ENCODE results near the gene NFAT5.
A peak's percentile ranks its signal among the peaks of the same experiment; 100 is the strongest.
"Not testable (repeated sequence)": the region's sequence is repeated elsewhere in the genome, so short reads cannot be mapped to it uniquely, and the experiment has no call there.

NFAT5 gene

GRCh38 chr16:69595127-69596036 is 29.6 kb downstream of the NFAT5 start:
- no peak for DNase-seq

DNA sequence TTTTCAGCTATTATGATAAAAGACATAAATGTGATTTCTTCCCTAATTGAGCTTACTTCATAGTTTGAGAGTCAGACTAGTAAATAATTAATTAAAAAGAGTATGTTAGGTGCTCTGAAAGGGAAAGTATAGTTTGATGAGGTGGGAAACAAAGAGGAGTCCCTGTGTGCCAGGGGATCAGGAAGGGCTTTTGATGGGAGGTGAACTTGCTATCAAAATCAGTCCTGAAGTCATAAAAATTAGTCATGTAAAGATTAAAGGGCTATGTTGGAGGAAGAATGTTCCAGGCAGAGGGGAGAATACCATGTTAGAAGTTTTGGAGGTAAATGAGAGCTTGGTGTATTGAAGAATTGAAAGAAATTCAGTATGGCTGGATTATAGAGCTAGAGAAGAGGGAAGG is 31.0 kb downstream of the NFAT5 start:
- no peak for DNase-seq

DNA sequence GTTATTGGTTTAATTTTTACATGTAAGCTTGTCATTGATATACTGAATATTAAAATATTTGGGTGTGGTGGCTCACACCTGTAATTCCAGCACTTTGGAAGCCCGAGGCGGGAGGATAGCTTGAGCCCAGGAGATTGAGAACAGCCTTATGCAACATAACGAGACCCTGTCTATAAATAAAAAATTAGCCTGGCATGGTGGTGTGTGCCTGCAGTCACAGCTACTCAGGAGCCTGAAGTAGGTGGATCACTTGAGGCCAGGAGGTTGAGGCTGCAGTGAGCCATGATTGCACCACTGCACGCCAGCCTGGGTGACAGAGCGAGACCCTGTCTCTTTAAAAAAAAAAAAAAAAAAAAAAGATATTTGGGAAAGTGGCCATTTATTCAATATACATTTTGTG is 32.3 kb downstream of the NFAT5 start:
- DNase-seq = no peak

GRCh38 chr16:69599731-69600130 is 34.0 kb downstream of the NFAT5 start:
- DNase-seq = no peak

- peak in 2 of 3 donors; percentile 44 to 46 for DNase-seq
Observed at GRCh38 chr16:69600202-69600601, 34.4 kb downstream of the NFAT5 start.

- DNase-seq = no peak
Observed at GRCh38 chr16:69601250-69601649, 35.5 kb downstream of the NFAT5 start.

GRCh38 chr16:69606985-69607384 is 41.2 kb downstream of the NFAT5 start:
- DNase-seq = no peak

DNA sequence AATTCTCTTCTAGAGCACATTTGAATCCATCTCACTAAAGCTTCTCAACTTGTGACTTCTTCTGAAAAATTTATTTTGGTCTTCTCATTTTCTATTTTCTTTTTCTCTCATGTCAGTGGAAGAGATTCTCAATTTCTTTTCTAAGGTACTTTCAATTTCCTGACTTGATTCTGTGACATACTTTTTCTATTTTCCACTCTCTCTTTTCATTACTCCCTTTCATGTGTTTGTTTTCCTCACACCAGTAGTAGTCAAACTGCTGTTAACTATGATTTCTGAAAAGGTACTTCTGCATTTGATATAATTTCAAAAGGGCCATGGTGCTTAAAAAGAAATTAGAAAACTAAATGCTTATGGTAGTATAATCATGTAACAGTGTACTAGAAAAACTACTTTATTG is 41.9 kb downstream of the NFAT5 start:
- no peak for DNase-seq

DNA sequence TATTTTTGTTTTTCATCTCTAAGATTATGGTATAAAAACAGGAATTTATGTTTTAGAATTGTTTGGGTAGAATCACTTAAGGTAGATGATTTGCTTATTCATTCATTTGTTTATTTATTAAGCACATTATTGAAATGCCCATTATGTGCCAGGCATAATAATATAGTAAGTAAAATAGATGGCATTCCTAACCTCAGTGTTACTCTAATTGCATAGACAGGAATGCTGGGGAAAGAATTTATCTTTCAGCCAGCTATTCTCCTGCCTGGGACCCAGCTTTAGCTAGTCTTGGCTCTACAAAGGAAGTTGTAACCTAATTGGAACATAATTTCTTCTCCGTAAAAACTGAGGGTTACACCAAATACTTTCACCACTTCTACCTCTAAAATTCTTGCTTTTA is 44.6 kb downstream of the NFAT5 start:
- DNase-seq = no peak

GRCh38 chr16:69611103-69611640 is 45.4 kb downstream of the NFAT5 start:
- no peak for DNase-seq

- peak in 2 of 3 donors; percentile 10 to 29 for DNase-seq
Observed at GRCh38 chr16:69613378-69614154, 47.8 kb downstream of the NFAT5 start.

DNA sequence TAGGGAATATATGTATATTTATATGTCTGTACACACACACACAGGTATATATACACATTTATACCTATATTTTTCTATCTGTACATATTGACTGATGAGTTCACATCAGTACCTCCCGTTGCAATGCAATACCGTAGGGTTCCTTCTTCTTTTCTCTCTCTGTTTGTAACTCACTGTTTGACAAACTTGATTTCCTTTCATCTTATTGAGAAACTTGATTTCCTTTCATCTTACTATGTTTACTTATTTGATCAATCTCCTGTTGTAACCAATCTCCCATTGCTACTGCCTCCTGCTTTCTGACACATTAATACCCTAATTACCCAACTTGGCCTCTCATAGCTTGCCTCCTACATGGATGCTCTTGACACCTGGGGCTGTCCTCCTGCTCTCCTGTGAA is 49.8 kb downstream of the NFAT5 start:
- no peak for DNase-seq

GRCh38 chr16:69616082-69616481 is 50.3 kb downstream of the NFAT5 start:
- no peak for DNase-seq

- no peak for DNase-seq
Observed at GRCh38 chr16:69618307-69618706, 52.5 kb downstream of the NFAT5 start.

GRCh38 chr16:69618721-69619120 is 53.0 kb downstream of the NFAT5 start:
- DNase-seq = no peak

- DNase-seq = no peak
Observed at GRCh38 chr16:69619514-69619913, 53.7 kb downstream of the NFAT5 start.

DNA sequence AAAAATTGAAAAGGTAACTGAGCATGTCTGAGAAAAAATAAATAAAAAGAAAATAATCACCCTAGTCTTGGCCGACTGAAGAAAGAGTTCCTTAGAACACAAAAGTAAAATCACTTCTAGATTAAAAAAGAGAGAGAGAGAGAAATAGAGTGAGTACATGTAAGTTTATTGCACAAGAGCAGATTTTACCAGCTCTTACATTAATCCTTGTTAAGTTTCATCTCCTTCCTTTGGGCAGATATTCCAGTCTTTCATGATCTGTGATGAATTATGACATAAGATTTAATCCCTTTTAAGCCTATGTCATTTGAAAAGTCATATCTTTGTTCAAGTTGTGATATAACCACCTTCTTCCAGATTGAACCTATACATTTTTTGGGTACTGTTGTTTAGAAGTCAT is 54.8 kb downstream of the NFAT5 start:
- DNase-seq = peak; percentile 21 to 63 (median 50)

DNA sequence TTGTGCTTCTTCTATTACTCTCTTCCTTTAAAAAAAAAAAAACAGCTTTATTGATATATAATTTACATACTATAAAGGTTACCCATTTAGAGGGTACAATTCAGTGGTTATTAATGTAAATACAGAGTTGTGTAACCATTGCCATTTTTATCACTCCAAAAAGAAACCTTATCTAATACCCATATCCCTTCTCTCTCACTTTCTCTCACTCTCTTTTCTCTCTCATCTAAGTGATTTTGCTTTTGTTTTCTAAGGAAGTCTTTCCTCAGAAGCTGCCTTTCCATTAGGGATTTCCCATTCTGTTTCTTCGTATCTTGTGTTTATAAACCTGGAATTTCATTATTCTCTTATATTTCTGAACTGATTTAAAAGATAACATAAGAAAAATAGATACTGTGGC is 55.5 kb downstream of the NFAT5 start:
- DNase-seq = no peak

DNA sequence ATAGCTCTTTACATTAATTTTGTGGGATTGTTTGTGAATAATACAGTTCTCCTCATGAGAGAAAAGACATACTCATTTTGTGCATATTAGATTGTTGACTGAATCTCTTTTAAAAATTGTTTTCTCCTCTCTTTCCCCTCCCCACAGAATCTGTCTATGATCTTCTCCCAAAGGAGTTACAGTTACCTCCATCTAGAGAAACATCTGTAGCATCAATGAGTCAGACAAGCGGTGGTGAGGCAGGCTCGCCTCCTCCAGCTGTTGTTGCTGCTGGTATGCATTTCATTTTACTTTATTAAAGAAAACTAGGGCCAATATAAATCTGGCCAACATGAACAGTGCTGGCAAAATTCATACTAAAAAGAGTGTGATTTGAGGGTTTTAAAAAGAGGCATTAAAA is 60.5 kb downstream of the NFAT5 start:
- no peak for DNase-seq

- DNase-seq = no peak
Observed at GRCh38 chr16:69632828-69633227, 67.1 kb downstream of the NFAT5 start.

- DNase-seq = no peak
Observed at GRCh38 chr16:69633375-69633774, 67.6 kb downstream of the NFAT5 start.

DNA sequence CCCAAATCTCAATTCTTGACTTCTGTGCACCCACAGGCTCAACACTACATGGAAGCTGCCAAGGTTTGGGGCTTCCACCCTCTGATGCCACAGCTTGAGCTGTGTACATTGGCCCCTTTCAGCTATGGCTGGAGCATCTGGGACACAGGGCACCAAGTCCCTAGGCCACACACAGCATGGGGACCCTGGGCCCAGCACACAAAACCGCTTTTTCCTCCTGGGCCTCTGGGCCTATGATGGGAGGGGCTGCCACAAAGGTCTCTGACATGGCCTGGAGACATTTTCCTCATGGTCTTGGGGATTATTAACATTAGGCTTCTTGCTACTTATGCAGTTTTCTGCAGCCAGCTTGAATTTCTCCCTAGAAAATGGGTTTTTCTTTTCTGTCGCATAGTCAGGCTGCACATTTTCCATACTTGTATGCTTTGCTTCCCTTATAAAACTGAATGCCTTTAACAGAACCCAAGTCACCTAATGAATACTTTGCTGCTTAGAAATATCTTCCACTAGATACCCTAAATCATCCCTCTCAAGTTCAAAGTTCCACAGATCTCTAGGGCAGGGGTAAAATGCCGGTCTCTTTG is 70.9 kb downstream of the NFAT5 start:
- DNase-seq = not testable (repeated sequence)

DNA sequence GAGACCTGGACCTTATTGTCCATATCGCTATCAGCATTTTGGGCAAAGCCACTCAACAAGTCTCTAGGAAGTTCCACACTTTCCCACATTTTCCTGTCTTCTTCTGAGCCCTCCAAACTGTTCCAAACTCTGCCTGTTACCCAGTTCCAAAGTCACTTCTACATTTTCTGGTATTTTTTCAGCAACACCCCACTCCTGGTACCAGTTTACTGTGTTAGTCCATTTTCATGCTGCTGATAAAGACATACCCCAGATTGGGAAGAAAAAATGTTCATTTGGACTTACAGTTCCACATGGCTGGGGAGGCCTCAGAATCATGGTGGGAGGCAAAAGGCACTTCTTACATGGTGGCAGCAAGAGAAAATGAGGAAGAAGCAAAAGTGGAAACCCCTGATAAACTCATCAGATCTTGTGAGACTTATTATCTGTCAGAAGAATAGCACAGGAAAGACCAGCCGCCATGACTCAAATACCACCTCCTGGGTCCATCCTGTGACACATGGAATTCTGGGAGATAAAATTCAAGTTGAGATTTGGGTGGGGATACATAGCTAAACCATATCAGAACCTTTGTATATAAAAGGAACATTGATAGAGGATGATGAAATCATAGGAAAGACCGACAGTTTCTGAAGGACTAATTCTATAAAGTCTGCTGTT is 71.6 kb downstream of the NFAT5 start:
- peak; percentile 63 to 67 (median 64) for DNase-seq

Data from suppressor macrophage treated with lipopolysaccharide for 1 hour (primary cell).